Suprapubic skin (tissue), 3 donors: ENCODE data around the gene NEBL.
A peak's percentile ranks its signal among the peaks of the same experiment; 100 is the strongest.

ENCODE experiments used
- CTCF ChIP-seq, 2 donors: fragments of 200-600 bp in 1 of 2; fragments of 450-650 bp in 1 of 2; sonication (generic) in 1 of 2; IDR thresholded peaks; one replicate each; pipeline ENCODE4 v1.5.1; 2016 to 2019; ENCODE audit warnings: antibody characterized with exemption in 2 of 2, mild to moderate bottlenecking in 1 of 2, moderate library complexity in 1 of 2
- EP300 ChIP-seq: sonication (generic); formaldehyde crosslinking; IDR thresholded peaks from one replicate; pipeline ENCODE4 v1.6.1; 2017; ENCODE audit warnings: antibody characterized with exemption
- POLR2A ChIP-seq, 2 donors: fragments of 450-650 bp; IDR thresholded peaks; one replicate each; pipeline ENCODE4 v1.6.1; 2017; ENCODE audit warnings: antibody characterized with exemption in 2 of 2, mild to moderate bottlenecking in 2 of 2, moderate library complexity in 2 of 2

- TF ChIP-seq POLR2A (IDR thresholded peaks at IDR 0.05) (no peak), CTCF (IDR thresholded peaks at IDR 0.05) (peak; percentile 16 to 19), EP300 (no peak)
Observed at GRCh38 chr10:20858292-20859124, 38.6 kb downstream of the NEBL start.
